K562 (cell line): ENCODE measurements around the gene ZNF429. TPM values are rescaled to one million over a fixed set of nuclear protein-coding genes. Genes with fewer than 3 reads are reported as not detected.

Experiments used
- ATAC-seq: fragments of 200-7000 bp; cut with Tn5 transposase; 3 replicates; pipeline ENCODE4 v1.9.1; 2020; ENCODE audit warnings: moderate library complexity
- BruUV-seq: library from RNA; stranded (reverse); fragments of 400-500 nt; replicated peaks from 2 replicates; lab custom pipeline; 2021; lab: Mats Ljungman, UMichigan
- CTCF ChIA-PET: fragments of 300-600 bp; formaldehyde crosslinking; extraction: SDS; loops from one replicate; lab custom pipeline; 2021; ENCODE audit warnings: low intra/inter-chr PET ratio; lab: Yijun Ruan, JAX
- POLR2A ChIA-PET: fragments of 300-600, 350-650 bp; sonication (Branson Sonifier 250); formaldehyde crosslinking; extraction: SDS; loops from one replicate; lab custom pipeline; 2021; ENCODE audit warnings: antibody characterized with exemption, inconsistent platforms; lab: Yijun Ruan, JAX
- DNase-seq, 4 experiments: peaks; one replicate each; pipeline versions ENCODE4 v3.0.0 to v3.0.0-alpha.2; 2011 to 2018; ENCODE audit warnings: low spot score in 3 of 4, mixed read lengths in 3 of 4; ENCODE audit errors: extremely low read depth in 1 of 4
- FAIRE-seq: peaks from 2 replicates; lab custom pipeline; 2011; peaks lifted over from hg19 to GRCh38; lab: Jason Lieb, UNC
- H2AFZ ChIP-seq: 2 replicates; pipeline ENCODE4 v1.6.0; 2011; ENCODE audit warnings: low read depth, low read length, control low read depth, inconsistent platforms
- H3K27ac ChIP-seq: fragments of 200-600 bp; 3 replicates; pipeline ENCODE4 v1.8.0; 2011; ENCODE audit warnings: low read depth, mild to moderate bottlenecking, control low read depth, inconsistent platforms, low read length, moderate library complexity, mixed read lengths; ENCODE audit errors: extremely low read depth
- H3K27me3 ChIP-seq, 2 experiments: fragments of 300-600 bp in 1 of 2; 2 replicates in 1 of 2; 3 replicates in 1 of 2; pipeline versions ENCODE4 v1.6.0 to v1.8.0; 2011; ENCODE audit warnings: inconsistent platforms in 2 of 2, low read length in 2 of 2, mild to moderate bottlenecking in 1 of 2, mixed read lengths in 1 of 2, moderate library complexity in 1 of 2; ENCODE audit not compliant: control insufficient read depth in 2 of 2, insufficient read depth in 2 of 2
- H3K36me3 ChIP-seq: fragments of 300-600 bp; 3 replicates; pipeline ENCODE4 v1.8.0; 2011; ENCODE audit warnings: mild to moderate bottlenecking, low read length, inconsistent platforms; ENCODE audit not compliant: control insufficient read depth, insufficient read depth
- H3K4me1 ChIP-seq, 2 experiments: fragments of 200-600 bp in 1 of 2; replicated peaks in 1 of 2; 2 replicates in 1 of 2; 3 replicates in 1 of 2; pipeline versions ENCODE4 v1.5.1 to v1.8.0; 2011; ENCODE audit warnings: inconsistent platforms in 2 of 2, low read length in 2 of 2, mild to moderate bottlenecking in 1 of 2, mixed read lengths in 1 of 2, moderate library complexity in 1 of 2; ENCODE audit not compliant: control insufficient read depth in 2 of 2, insufficient read depth in 2 of 2
- H3K4me2 ChIP-seq: 2 replicates; pipeline ENCODE4 v1.6.1; 2011; ENCODE audit warnings: low read length, control low read depth, inconsistent platforms, mixed read lengths; ENCODE audit not compliant: insufficient read depth
- H3K4me3 ChIP-seq: fragments of 200-600 bp; sonication (generic), shearing (Covaris generic); 2 replicates; pipeline ENCODE4 v1.5.1; 2016; ENCODE audit warnings: control low read depth, inconsistent platforms
- H3K79me2 ChIP-seq: fragments of 200-600 bp; 3 replicates; pipeline ENCODE4 v1.8.0; 2011; ENCODE audit warnings: low read length, inconsistent platforms; ENCODE audit not compliant: control insufficient read depth, insufficient read depth
- H3K9ac ChIP-seq, 2 experiments: 2 replicates each; pipeline versions ENCODE4 v1.6.0 to v1.6.1; 2011; ENCODE audit warnings: low read depth in 2 of 2, low read length in 2 of 2, control low read depth in 1 of 2, inconsistent platforms in 1 of 2, mild to moderate bottlenecking in 1 of 2, mixed read lengths in 1 of 2; ENCODE audit not compliant: insufficient read depth in 1 of 2
- H3K9me1 ChIP-seq: one replicate; pipeline ENCODE4 v1.6.0; 2011; ENCODE audit warnings: inconsistent platforms, mild to moderate bottlenecking, low read length, moderate library complexity; ENCODE audit not compliant: control insufficient read depth, insufficient read depth
- H3K9me3 ChIP-seq: replicated peaks from 2 replicates; pipeline ENCODE4 v1.5.1; 2011; ENCODE audit warnings: low read depth, low read length, inconsistent platforms; ENCODE audit not compliant: control insufficient read depth, insufficient read depth
- H4K20me1 ChIP-seq: replicated peaks from 2 replicates; pipeline ENCODE4 v1.6.1; 2011; ENCODE audit warnings: low read length, inconsistent platforms, mixed read lengths; ENCODE audit not compliant: control insufficient read depth, insufficient read depth
- ASH1L ChIP-seq: fragments of 450-650 bp; IDR thresholded peaks from 2 replicates; pipeline ENCODE4 v1.6.1; 2018; ENCODE audit warnings: borderline replicate concordance, mild to moderate bottlenecking, low read depth; ENCODE audit not compliant: partially characterized antibody
- FOXP1 ChIP-seq: sonication (generic); formaldehyde crosslinking; IDR thresholded peaks from 2 replicates; pipeline ENCODE4 v1.8.0; 2022; ENCODE audit warnings: mild to moderate bottlenecking, missing genetic modification reagents
- NFIX ChIP-seq: fragments of 250-450 bp; sonication (Bioruptor Pico); IDR thresholded peaks from 2 replicates; pipeline ENCODE4 v1.4.0; 2020; ENCODE audit warnings: low read depth, mild to moderate bottlenecking, moderate library complexity
- NR2C1 ChIP-seq, 2 experiments: fragments of 450-650 bp; IDR thresholded peaks; 2 replicates each; pipeline ENCODE4 v1.6.1; 2017; ENCODE audit warnings: mild to moderate bottlenecking in 2 of 2, antibody characterized with exemption in 1 of 2, inconsistent platforms in 1 of 2, missing compliant biosample characterization in 1 of 2, missing genetic modification characterization in 1 of 2
- NR4A1 ChIP-seq, 2 experiments: fragments of 250-450 bp in 1 of 2; fragments of 450-650 bp in 1 of 2; sonication (Bioruptor Pico) in 1 of 2; IDR thresholded peaks; 2 replicates each; pipeline versions ENCODE4 v1.4.0 to v1.6.1; 2016 to 2020; ENCODE audit warnings: mild to moderate bottlenecking in 2 of 2, missing compliant biosample characterization in 1 of 2, missing genetic modification characterization in 1 of 2, moderate library complexity in 1 of 2
- PML ChIP-seq: IDR thresholded peaks from 2 replicates; pipeline ENCODE4 v1.6.1; 2012; ENCODE audit warnings: low read length, inconsistent platforms
- SRSF1 ChIP-seq: fragments of 200-400 bp; formaldehyde crosslinking; IDR thresholded peaks from 2 replicates; pipeline ENCODE4 v1.6.1; 2017; ENCODE audit warnings: mild to moderate bottlenecking, low read depth, low read length, moderate library complexity
- TAF7 ChIP-seq: fragments of 450-650 bp; IDR thresholded peaks from 2 replicates; pipeline ENCODE4 v1.6.1; 2016; ENCODE audit warnings: missing genetic modification characterization, missing compliant biosample characterization
- TAL1 ChIP-seq: fragments of 450-650 bp; IDR thresholded peaks from 2 replicates; pipeline ENCODE4 v1.6.1; 2016; ENCODE audit warnings: mild to moderate bottlenecking
- XRCC3 ChIP-seq: fragments of 450-650 bp; IDR thresholded peaks from 2 replicates; pipeline ENCODE4 v1.6.1; 2017; ENCODE audit warnings: mild to moderate bottlenecking, moderate library complexity
- ZBTB17 ChIP-seq: fragments of 450-650 bp; formaldehyde crosslinking; IDR thresholded peaks from 2 replicates; pipeline ENCODE4 v1.4.0; 2020; ENCODE audit warnings: mild to moderate bottlenecking
- ZC3H8 ChIP-seq: fragments of 450-650 bp; IDR thresholded peaks from 2 replicates; pipeline ENCODE4 v1.6.1; 2017
- ZNF134 ChIP-seq: fragments of 250-450 bp; sonication (Bioruptor Pico); conservative IDR thresholded peaks from 2 replicates; pipeline ENCODE4 v1.4.0; 2020
- ZNF347 ChIP-seq: fragments of 450-650 bp; formaldehyde crosslinking; IDR thresholded peaks from 2 replicates; pipeline ENCODE4 v1.4.0; 2020; ENCODE audit warnings: low read depth, mild to moderate bottlenecking, moderate library complexity
- ZNF583 ChIP-seq: fragments of 250-450 bp; sonication (Bioruptor Pico); IDR thresholded peaks from 2 replicates; pipeline ENCODE4 v1.4.0; 2020
- ZNF766 ChIP-seq: fragments of 200-800 bp; sonication (Bioruptor generic); conservative IDR thresholded peaks from 2 replicates; pipeline ENCODE4 v1.6.1; 2016; ENCODE audit warnings: missing genetic modification characterization, missing compliant biosample characterization
- WGBS: fragments of 100-300 bp; shearing (Covaris generic); methylation state at CpG from one replicate; pipeline ENCODE4 v1.1.6; 2016; ENCODE audit warnings: low coverage, mixed read lengths; ENCODE audit not compliant: insufficient coverage; ENCODE audit errors: missing lambda C conversion rate; 5-methylcytosine and 5-hydroxymethylcytosine counted together
- in situ Hi-C: fragments of 300-500 bp; cut with MboI; formaldehyde crosslinking; loops from 4 replicates; pipeline ENCODE4 v1.15.0; 2018; ENCODE audit warnings: inconsistent platforms, mixed read lengths
- intact Hi-C: fragments of 100-400 bp; cut with micrococcal nuclease; formaldehyde crosslinking; loops from 2 replicates; pipeline ENCODE4 v1.14.2; 2022
- polyA plus RNA-seq, 8 experiments: library from polyadenylated mRNA; depleted of rRNA in 4 of 8; stranded (reverse) in 5 of 8; unstranded in 3 of 8; fragments of >200 nt; fragmentation: Nextera tagmentation in 2 of 8; fragmentation: Illumina TruSeq in 1 of 8; extraction: Ambion mirVana in 2 of 8; extraction: Trizol in 1 of 8; gene quantifications; 2 replicates each; pipeline versions ENCODE4 v1.2.1 to v1.2.3, GENCODE V29; 2011 to 2014; ENCODE audit warnings: inconsistent platforms in 1 of 8, missing spikeins in 1 of 8
- total RNA-seq, 7 experiments: library from RNA; depleted of rRNA in 6 of 7; stranded (reverse); fragments of >200 nt in 6 of 7; fragmentation: Illumina TruSeq in 2 of 7; extraction: Trizol in 2 of 7; gene quantifications; 2 replicates each; pipeline versions ENCODE4 v1.2.1 to v1.2.3, GENCODE V29; 2011 to 2021; ENCODE audit warnings: low replicate concordance in 1 of 7
- TF ChIP-seq, protein P1 (sequence below): fragments of 450-650 bp; IDR thresholded peaks from 2 replicates; pipeline ENCODE4 v1.6.1; 2016; ENCODE audit warnings: missing biosample characterization, missing genetic modification characterization
- TF ChIP-seq, protein P2 (sequence below): sonication (generic); formaldehyde crosslinking; IDR thresholded peaks from 2 replicates; pipeline ENCODE4 v1.5.0; 2020; ENCODE audit warnings: missing genetic modification reagents

The ZNF429 gene
- total and polyA plus RNA-seq, 9 of the 15 experiments (the other 6 are each of a cell fraction or from before 2014, with no cell fraction given), result 11.4 to 24.5 (median 16.3) TPM

DNA sequence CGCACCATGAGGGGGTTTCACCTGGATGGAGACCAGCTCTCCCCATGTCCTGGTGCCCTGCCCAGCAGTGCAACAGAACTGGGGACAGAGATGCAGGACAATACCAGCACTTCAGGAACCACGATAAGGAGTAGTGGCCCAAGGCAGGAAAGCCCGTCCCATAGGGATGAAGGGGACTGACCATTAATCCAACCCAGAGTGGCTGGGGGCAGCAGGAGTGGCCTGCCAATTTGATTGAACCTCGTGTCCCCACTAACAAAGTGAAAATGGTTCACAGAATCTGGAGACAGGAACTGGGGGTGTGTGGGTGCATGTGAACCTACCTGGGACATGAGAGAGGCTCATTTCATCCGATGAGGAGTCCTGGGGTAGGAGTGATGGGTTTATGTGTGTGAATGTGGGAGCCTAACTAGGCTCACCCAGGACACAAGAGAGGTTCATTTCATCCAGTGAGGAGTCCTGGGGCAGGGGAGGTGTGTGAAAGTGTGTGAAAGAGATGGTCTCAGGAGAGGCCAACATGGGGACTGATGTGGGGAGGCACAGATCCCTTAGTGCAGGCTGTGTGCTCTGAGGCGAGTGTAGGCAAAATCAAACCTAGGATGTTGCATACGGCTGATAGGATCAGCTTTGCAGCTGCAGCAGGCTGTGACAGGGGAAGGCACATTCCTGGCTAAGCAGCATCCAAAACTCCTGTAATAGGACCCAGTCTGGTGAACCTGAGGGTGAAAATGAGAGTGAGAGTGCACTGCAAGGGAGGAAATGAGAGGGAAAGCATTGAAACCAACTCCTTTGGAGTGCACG lies 98.2 kb downstream of the ZNF429 start (continued):
- TF ChIP-seq, protein P1, sequence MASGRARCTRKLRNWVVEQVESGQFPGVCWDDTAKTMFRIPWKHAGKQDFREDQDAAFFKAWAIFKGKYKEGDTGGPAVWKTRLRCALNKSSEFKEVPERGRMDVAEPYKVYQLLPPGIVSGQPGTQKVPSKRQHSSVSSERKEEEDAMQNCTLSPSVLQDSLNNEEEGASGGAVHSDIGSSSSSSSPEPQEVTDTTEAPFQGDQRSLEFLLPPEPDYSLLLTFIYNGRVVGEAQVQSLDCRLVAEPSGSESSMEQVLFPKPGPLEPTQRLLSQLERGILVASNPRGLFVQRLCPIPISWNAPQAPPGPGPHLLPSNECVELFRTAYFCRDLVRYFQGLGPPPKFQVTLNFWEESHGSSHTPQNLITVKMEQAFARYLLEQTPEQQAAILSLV, result peak; percentile 51; the same call in 1 of the 2 replicates
- TF ChIP-seq TAF7 (peak; percentile 59; the same call in 1 of the 2 replicates), NR4A1 (CRISPR knock-in tag; IDR thresholded peaks at IDR 0.05) (no peak), NR4A1 (tag; IDR thresholded peaks at IDR 0.05) (peak; percentile 73), ZNF583 (CRISPR knock-in tag) (peak; percentile 88; the same call in 1 of the 2 replicates), TAL1 (no peak), ZBTB17 (CRISPR knock-in tag) (peak; percentile 55; the same call in 1 of the 2 replicates), ZC3H8 (no peak), XRCC3 (no peak)

DNA sequence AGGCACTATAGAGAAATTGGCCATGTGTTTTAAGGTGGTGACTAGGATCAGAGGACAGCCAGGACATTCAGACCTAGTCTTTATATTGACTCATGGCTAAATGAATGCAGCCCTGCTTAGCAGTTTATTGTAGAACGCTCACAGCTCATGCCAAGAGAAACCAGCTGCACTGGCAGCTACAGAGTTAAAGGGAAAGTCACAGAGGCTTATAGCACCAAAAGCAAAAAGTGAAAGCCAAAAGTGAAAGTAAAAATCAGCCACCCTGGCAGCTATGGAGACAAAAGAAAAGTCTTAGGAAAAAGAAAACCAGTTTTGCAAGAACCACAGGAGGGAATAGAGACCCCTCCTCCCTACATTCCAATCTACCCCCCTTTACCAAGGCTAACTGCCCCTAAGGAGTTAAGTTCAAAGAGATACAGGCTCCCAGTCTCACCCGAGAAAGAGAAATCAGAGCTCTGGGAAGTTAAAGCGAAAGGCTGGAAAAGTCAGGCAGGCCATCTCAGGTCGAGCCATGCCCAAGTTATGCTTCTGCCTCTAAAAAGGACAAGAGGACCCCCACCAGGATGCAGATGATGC lies 99.0 kb downstream of the ZNF429 start:
- peak overlapping the region; percentile 43 for H2AFZ ChIP-seq
- no TSS peak for BruUV-seq
- 49% methylated on average over 4 of the region's 4 CpGs for WGBS
- no peaks in the 10 kb centered on the region for H3K9me3 ChIP-seq
- H3K9ac ChIP-seq, result peak overlapping the region in 1 of 2 experiments; percentile 72; a peak in 2 of 4 replicates
- peaks cover 31 to 62% of the 10 kb centered on the region in 2 experiments for H3K4me1 ChIP-seq
- H4K20me1 ChIP-seq, result no peaks in the 10 kb centered on the region
- peak overlapping the region; percentile 73 for H3K4me2 ChIP-seq
- H3K9me1 ChIP-seq, result no peaks in the 10 kb centered on the region
- DNase-seq (no peak), ATAC-seq (no peak), FAIRE-seq (no peak)
- intact Hi-C loops (loop anchor here (5.0 kb wide), 2 partner anchors 93 to 142 kb away; no protein-coding TSS in a partner anchor), in situ Hi-C loops (no loop called here)
- H3K79me2 ChIP-seq, result no peaks in the 10 kb centered on the region
- H3K27me3 ChIP-seq, result no peaks in the 10 kb centered on the region
- peak overlapping the region; percentile 96; the same call in 2 of the 3 replicates for H3K27ac ChIP-seq
- H3K4me3 ChIP-seq, result no peak overlapping the region; the same call in 1 of the 2 replicates
- ChIA-PET CTCF (no interaction called here), POLR2A (interaction anchor here (1.7 kb wide), 1 partner anchor 21 kb away, joined by 6 read pairs; no protein-coding TSS in a partner anchor)
- no peaks in the 10 kb centered on the region for H3K36me3 ChIP-seq
- TF ChIP-seq ZNF766, result peak; percentile 56
- TF ChIP-seq ZNF134 (CRISPR knock-in tag), result no peak
- TF ChIP-seq NR2C1 (IDR thresholded peaks at IDR 0.05), result no peak
- 0 out of 2 replicates have a peak, but pooled peaks have one; percentile 10 for TF ChIP-seq NR2C1 (tag; IDR thresholded peaks at IDR 0.05)
- TF ChIP-seq NFIX (CRISPR knock-in tag), result no peak
- no peak for TF ChIP-seq PML
- TF ChIP-seq, protein P2, sequence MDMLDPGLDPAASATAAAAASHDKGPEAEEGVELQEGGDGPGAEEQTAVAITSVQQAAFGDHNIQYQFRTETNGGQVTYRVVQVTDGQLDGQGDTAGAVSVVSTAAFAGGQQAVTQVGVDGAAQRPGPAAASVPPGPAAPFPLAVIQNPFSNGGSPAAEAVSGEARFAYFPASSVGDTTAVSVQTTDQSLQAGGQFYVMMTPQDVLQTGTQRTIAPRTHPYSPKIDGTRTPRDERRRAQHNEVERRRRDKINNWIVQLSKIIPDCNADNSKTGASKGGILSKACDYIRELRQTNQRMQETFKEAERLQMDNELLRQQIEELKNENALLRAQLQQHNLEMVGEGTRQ (CRISPR knock-in tag), result no peak
- no peak for TF ChIP-seq ZNF347 (CRISPR knock-in tag)
- no peak for TF ChIP-seq ASH1L
- TF ChIP-seq SRSF1, result no peak
- no peak for TF ChIP-seq FOXP1
